Liver (tissue), 9 donors: ENCODE measurements around the gene S100A13. TPM values are rescaled to one million over a fixed set of nuclear protein-coding genes. Genes with fewer than 3 reads are reported as not detected.

Experiments
- DNase-seq: peaks from one replicate; pipeline ENCODE4 v3.0.0-alpha.2; 2017; ENCODE audit warnings: low spot score
- H3K27ac ChIP-seq, 2 donors: one replicate each; pipeline ENCODE4 v1.7.0; 2013; ENCODE audit warnings: inconsistent platforms in 2 of 2, low read length in 2 of 2, control low read depth in 1 of 2, low read depth in 1 of 2, mild to moderate bottlenecking in 1 of 2
- H3K27me3 ChIP-seq, 4 donors: one replicate each; pipeline versions ENCODE4 v1.6.1 to v1.7.0; 2013; ENCODE audit warnings: low read length in 3 of 4, inconsistent platforms in 1 of 4, mild to moderate bottlenecking in 1 of 4, moderate library complexity in 1 of 4; ENCODE audit not compliant: control insufficient read depth in 4 of 4, insufficient read depth in 4 of 4
- H3K36me3 ChIP-seq, 4 donors: one replicate each; pipeline versions ENCODE4 v1.6.1 to v1.7.0; 2013; ENCODE audit warnings: low read length in 3 of 4, mild to moderate bottlenecking in 3 of 4, low read depth in 1 of 4, moderate library complexity in 1 of 4; ENCODE audit not compliant: control insufficient read depth in 4 of 4, insufficient read depth in 3 of 4
- H3K4me1 ChIP-seq, 4 donors: one replicate each; pipeline versions ENCODE4 v1.6.1 to v1.7.0; 2013; ENCODE audit warnings: low read length in 3 of 4, mild to moderate bottlenecking in 3 of 4, moderate library complexity in 1 of 4; ENCODE audit not compliant: control insufficient read depth in 4 of 4, insufficient read depth in 4 of 4
- H3K4me3 ChIP-seq, 3 donors: one replicate each; pipeline versions ENCODE4 v1.6.1 to v1.7.0; 2013; ENCODE audit warnings: low read length in 3 of 3, control low read depth in 1 of 3, low read depth in 1 of 3, mild to moderate bottlenecking in 1 of 3
- H3K9ac ChIP-seq, 2 donors: one replicate each; pipeline ENCODE4 v1.7.0; 2013; ENCODE audit warnings: low read length in 2 of 2, mild to moderate bottlenecking in 2 of 2, moderate library complexity in 2 of 2, control low read depth in 1 of 2, low read depth in 1 of 2
- H3K9me3 ChIP-seq, 4 donors: one replicate each; pipeline versions ENCODE4 v1.6.1 to v1.7.0; 2013; ENCODE audit warnings: low read length in 3 of 4; ENCODE audit not compliant: control insufficient read depth in 4 of 4
- EGR1 ChIP-seq, 2 donors: IDR thresholded peaks; 2 replicates each; pipeline ENCODE4 v1.6.1; 2016 to 2018; ENCODE audit warnings: antibody characterized with exemption in 2 of 2, low read depth in 2 of 2
- FOXA1 ChIP-seq: IDR thresholded peaks from 2 replicates; pipeline ENCODE4 v1.6.1; 2016; ENCODE audit warnings: antibody characterized with exemption
- FOXA2 ChIP-seq: IDR thresholded peaks from 2 replicates; pipeline ENCODE4 v1.6.1; 2016; ENCODE audit warnings: antibody characterized with exemption
- GABPA ChIP-seq, 2 donors: IDR thresholded peaks in 1 of 2; conservative IDR thresholded peaks in 1 of 2; 2 replicates each; pipeline ENCODE4 v1.6.1; 2016; ENCODE audit warnings: antibody characterized with exemption in 2 of 2, mild to moderate bottlenecking in 1 of 2, moderate library complexity in 1 of 2
- HNF4A ChIP-seq, 2 donors: conservative IDR thresholded peaks; 2 replicates each; pipeline ENCODE4 v1.6.1; 2016; ENCODE audit warnings: antibody characterized with exemption in 2 of 2, mild to moderate bottlenecking in 2 of 2
- HNF4G ChIP-seq: IDR thresholded peaks from 2 replicates; pipeline ENCODE4 v1.6.1; 2016; ENCODE audit warnings: antibody characterized with exemption
- JUND ChIP-seq, 2 donors: IDR thresholded peaks; 2 replicates each; pipeline ENCODE4 v1.6.1; 2016; ENCODE audit warnings: antibody characterized with exemption in 2 of 2
- NR2F2 ChIP-seq: IDR thresholded peaks from 2 replicates; pipeline ENCODE4 v1.6.1; 2016; ENCODE audit warnings: antibody characterized with exemption
- RAD21 ChIP-seq, 2 donors: IDR thresholded peaks; 2 replicates each; pipeline ENCODE4 v1.6.1; 2016; ENCODE audit warnings: antibody characterized with exemption in 2 of 2, mild to moderate bottlenecking in 2 of 2
- RXRA ChIP-seq, 2 donors: IDR thresholded peaks; 2 replicates each; pipeline ENCODE4 v1.6.1; 2017 to 2018; ENCODE audit warnings: antibody characterized with exemption in 2 of 2, mild to moderate bottlenecking in 1 of 2
- SP1 ChIP-seq: IDR thresholded peaks from 2 replicates; pipeline ENCODE4 v1.6.1; 2018; ENCODE audit warnings: antibody characterized with exemption, mild to moderate bottlenecking
- TAF1 ChIP-seq: conservative IDR thresholded peaks from 2 replicates; pipeline ENCODE4 v1.6.1; 2016; ENCODE audit warnings: antibody characterized with exemption, mild to moderate bottlenecking
- YY1 ChIP-seq: IDR thresholded peaks from 2 replicates; pipeline ENCODE4 v1.6.1; 2016; ENCODE audit warnings: antibody characterized with exemption, mild to moderate bottlenecking
- WGBS: extraction: QIAGEN DNeasy Blood & Tissue Kit; methylation state at CpG from one replicate; pipeline ENCODE4 v1.1.7; 2013; 5-methylcytosine and 5-hydroxymethylcytosine counted together
- polyA plus RNA-seq, 2 donors: library from polyadenylated mRNA; stranded (reverse) in 1 of 2; unstranded in 1 of 2; fragments of 200-250 nt in 1 of 2; fragments of >200 nt in 1 of 2; fragmentation: Nextera tagmentation in 1 of 2; extraction: Ambion mirVana in 1 of 2; gene quantifications; one replicate each; pipeline versions ENCODE4 v1.2.1 to v1.2.3, GENCODE V29; 2013 to 2015
- total RNA-seq, 2 donors: library from RNA; depleted of rRNA; stranded (reverse); fragments of >200 nt; gene quantifications; one replicate each; pipeline ENCODE4 v1.2.3, GENCODE V29; 2014
- TF ChIP-seq, protein P1 (sequence below): fragments of 150-350 bp; IDR thresholded peaks from 2 replicates; pipeline ENCODE4 v1.5.1; 2017; ENCODE audit warnings: improper control_type of control experiment, low read depth, low read length; ENCODE audit not compliant: missing input control
- TF ChIP-seq, protein P2 (sequence below): IDR thresholded peaks from 2 replicates; pipeline ENCODE4 v1.6.1; 2016; ENCODE audit warnings: antibody characterized with exemption
- TF ChIP-seq, protein P3 (sequence below): IDR thresholded peaks from 2 replicates; pipeline ENCODE4 v1.6.1; 2016; ENCODE audit warnings: antibody characterized with exemption
- TF ChIP-seq, protein P4 (sequence below): IDR thresholded peaks from 2 replicates; pipeline ENCODE4 v1.6.1; 2016; ENCODE audit warnings: antibody characterized with exemption
- donor health status: healthy.
- donor health status: healthy.
- donor health status: healthy.
- donor health status: healthy.
- donor health status: healthy.

Gene S100A13
- total and polyA plus RNA-seq, 4 donors = 5.3 to 23.0 (median 15.7) TPM

DNA sequence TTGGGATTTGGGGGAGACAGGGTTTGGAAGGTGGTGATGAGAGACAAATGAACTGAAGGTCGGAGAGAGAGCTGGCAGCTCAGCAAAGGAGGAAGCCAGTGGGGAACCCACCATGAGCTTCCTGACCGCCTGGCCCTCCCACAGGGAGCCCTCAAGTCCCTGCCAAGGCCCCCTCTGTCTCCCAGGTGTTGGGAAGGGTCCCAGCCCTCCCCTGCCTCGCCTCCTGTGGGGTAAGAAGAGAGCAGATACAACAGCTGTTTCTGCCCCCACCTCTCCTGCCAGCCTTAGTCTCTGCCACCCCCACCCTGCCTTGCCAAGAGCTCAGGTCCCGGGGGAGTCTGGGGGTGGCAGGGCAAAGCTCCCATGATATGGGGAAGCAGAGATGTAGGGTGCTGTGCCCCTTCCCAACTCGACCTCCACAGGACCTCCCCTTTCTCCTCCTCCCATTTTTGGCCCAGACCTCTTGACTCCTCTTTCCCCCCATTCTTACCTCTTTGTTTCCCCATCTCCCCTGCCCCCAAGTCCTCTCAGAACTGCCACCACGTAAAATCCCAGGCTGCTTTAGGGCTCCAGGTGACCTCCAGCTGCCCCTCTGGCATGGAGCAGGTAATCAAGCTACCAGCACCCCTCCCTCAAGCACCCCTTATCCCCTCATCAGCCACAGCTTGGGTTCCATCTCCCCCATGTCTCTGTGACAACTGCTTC is 1.5 kb upstream of the S100A13 start (continued):
- TF ChIP-seq, protein P1, sequence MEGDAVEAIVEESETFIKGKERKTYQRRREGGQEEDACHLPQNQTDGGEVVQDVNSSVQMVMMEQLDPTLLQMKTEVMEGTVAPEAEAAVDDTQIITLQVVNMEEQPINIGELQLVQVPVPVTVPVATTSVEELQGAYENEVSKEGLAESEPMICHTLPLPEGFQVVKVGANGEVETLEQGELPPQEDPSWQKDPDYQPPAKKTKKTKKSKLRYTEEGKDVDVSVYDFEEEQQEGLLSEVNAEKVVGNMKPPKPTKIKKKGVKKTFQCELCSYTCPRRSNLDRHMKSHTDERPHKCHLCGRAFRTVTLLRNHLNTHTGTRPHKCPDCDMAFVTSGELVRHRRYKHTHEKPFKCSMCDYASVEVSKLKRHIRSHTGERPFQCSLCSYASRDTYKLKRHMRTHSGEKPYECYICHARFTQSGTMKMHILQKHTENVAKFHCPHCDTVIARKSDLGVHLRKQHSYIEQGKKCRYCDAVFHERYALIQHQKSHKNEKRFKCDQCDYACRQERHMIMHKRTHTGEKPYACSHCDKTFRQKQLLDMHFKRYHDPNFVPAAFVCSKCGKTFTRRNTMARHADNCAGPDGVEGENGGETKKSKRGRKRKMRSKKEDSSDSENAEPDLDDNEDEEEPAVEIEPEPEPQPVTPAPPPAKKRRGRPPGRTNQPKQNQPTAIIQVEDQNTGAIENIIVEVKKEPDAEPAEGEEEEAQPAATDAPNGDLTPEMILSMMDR = no peak
- TF ChIP-seq FOXA2 (no peak), NR2F2 (no peak)

DNA sequence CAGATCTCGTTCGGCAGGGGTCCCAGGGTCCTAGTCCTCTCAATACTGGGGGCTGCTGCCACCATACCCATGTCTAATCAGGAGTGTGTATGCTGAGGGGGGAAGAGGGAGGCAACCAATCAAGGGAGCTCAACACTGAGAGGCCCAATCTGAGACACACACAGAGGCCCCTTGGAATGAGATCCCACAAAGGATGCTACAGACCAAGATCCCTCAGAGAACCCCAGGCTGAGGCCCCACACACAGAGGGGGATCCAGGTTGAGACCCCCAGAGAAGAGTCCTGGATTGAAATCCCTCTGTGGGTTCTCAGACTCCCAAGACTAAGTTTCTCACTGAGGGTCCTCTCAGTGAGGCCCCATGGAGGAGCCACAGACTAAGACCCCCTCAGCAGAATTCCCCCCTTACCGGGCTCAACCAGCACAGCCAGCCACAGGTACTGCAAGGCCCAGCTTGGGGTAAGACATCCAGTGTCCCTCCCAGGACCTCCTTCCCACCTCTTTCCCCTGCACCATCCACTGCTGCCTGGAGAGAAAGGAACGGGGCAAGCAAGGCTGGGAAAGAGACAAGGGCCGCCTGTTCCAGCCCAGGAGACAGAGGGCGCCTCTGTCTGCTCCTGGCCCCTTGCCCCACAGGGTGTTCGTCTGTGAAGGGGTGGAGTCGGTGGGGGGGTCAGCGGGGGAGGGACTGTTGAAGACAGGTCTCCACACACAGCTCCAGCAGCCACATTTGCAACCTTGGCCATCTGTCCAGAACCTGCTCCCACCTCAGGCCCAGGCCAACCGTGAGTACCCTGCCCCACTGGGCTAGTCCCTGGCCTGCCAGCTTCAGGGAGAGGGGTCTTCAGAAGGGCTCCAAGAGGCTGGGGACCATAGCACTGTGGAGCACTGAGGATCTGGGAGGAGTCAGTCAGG is 666 bp upstream of the S100A13 start, which contains the start of gene S100A1:
TSS of gene S100A1 (plus strand) at position 720 of the 912 bp plus-strand sequence. CDS start 2,088 bp downstream, outside the sequence.
- Histone ChIP-seq H3K4me3 (peak within 1 kb of the TSS; percentile 37 to 63 (median 43)), H3K4me1 (peaks cover 7 to 23% (median 16%) of the 10 kb centered on the region in 4 donors), H3K27me3 (no peaks in the 10 kb centered on the region), H3K9me3 (no peaks in the 10 kb centered on the region), H3K9ac (peak within 1 kb of the TSS; percentile 50 to 91), H3K27ac (peak within 1 kb of the TSS; percentile 59 to 79), H3K36me3 (no peaks in the 10 kb centered on the region)
- DNase-seq = no peak
- no peak for TF ChIP-seq RXRA (IDR thresholded peaks at IDR 0.05)
- no peak for TF ChIP-seq EGR1 (IDR thresholded peaks at IDR 0.05; ENCODE audit: low read depth in 2 of 2)
- TF ChIP-seq, protein P1 = peak; percentile 24
- WGBS = 58% methylated on average over 10 of the region's 10 CpGs

DNA sequence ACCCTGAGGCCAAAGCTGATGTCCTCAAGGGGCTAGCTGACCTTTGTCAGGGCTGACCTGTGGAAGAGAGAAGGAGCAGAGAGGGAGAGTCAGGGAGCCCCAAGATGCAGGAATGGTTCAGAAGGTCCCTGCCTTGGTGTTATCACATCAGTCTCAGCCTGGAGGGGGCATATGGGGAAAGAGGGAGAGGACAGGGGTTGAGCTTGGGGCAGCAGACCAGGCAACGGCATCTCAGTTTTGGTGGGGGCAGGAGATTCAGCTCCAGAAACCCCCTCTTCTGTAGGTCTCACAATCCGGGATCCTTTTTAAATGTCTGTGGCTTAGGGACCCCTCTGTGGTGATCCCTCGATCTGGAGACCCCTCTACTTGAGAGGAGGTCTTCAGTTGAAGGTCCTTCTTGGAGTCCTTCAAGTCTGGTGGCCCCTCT is 815 bp downstream of the S100A13 start:
- DNase-seq = no peak
- no peak for TF ChIP-seq TAF1
- TF ChIP-seq, protein P2, sequence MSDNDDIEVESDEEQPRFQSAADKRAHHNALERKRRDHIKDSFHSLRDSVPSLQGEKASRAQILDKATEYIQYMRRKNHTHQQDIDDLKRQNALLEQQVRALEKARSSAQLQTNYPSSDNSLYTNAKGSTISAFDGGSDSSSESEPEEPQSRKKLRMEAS = no peak
- TF ChIP-seq, protein P1 = no peak
- no peak for TF ChIP-seq HNF4G
- TF ChIP-seq, protein P3, sequence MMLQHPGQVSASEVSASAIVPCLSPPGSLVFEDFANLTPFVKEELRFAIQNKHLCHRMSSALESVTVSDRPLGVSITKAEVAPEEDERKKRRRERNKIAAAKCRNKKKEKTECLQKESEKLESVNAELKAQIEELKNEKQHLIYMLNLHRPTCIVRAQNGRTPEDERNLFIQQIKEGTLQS = no peak
- no peak for TF ChIP-seq YY1
- TF ChIP-seq NR2F2 = no peak
- no peak for TF ChIP-seq RAD21 (IDR thresholded peaks at IDR 0.05)
- TF ChIP-seq SP1 = no peak
- no peak for TF ChIP-seq EGR1 (IDR thresholded peaks at IDR 0.05; ENCODE audit: low read depth in 2 of 2)
- TF ChIP-seq FOXA1 = no peak
- no peak for TF ChIP-seq FOXA2
- TF ChIP-seq, protein P4, sequence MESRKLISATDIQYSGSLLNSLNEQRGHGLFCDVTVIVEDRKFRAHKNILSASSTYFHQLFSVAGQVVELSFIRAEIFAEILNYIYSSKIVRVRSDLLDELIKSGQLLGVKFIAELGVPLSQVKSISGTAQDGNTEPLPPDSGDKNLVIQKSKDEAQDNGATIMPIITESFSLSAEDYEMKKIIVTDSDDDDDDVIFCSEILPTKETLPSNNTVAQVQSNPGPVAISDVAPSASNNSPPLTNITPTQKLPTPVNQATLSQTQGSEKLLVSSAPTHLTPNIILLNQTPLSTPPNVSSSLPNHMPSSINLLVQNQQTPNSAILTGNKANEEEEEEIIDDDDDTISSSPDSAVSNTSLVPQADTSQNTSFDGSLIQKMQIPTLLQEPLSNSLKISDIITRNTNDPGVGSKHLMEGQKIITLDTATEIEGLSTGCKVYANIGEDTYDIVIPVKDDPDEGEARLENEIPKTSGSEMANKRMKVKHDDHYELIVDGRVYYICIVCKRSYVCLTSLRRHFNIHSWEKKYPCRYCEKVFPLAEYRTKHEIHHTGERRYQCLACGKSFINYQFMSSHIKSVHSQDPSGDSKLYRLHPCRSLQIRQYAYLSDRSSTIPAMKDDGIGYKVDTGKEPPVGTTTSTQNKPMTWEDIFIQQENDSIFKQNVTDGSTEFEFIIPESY = no peak
- no peak for TF ChIP-seq HNF4A (conservative IDR thresholded peaks at IDR 0.05)
- no peak for TF ChIP-seq RXRA (IDR thresholded peaks at IDR 0.05)
- TF ChIP-seq GABPA (IDR thresholded peaks at IDR 0.05 in 1 of 2, conservative IDR thresholded peaks at IDR 0.05 in 1 of 2) = no peak
- TF ChIP-seq JUND (IDR thresholded peaks at IDR 0.05) = no peak

More for the DNA sequence above, 815 bp downstream of the S100A13 start:
- Histone ChIP-seq H3K4me3 (peak overlapping the region in 2 of 3 donors; percentile 26 to 43), H3K9me3 (no peaks in the 10 kb centered on the region), H3K4me1 (peaks cover 4 to 25% (median 15%) of the 10 kb centered on the region in 4 donors), H3K36me3 (no peaks in the 10 kb centered on the region), H3K27ac (peak overlapping the region; percentile 59 to 79), H3K27me3 (no peaks in the 10 kb centered on the region), H3K9ac (peak overlapping the region; percentile 50 to 91)
- WGBS = 63% methylated on average over 3 of the region's 3 CpGs
